HepG2 (cell line): ENCODE measurements around the gene HAUS1. TPM values are rescaled to one million over a fixed set of nuclear protein-coding genes. Genes with fewer than 3 reads are reported as not detected.

Source experiments
- AKAP8 ChIP-seq: sonication (generic); formaldehyde crosslinking; IDR thresholded peaks from 2 replicates; pipeline ENCODE4 v1.5.1; 2020; ENCODE audit warnings: mild to moderate bottlenecking, missing genetic modification reagents
- BHLHE40 ChIP-seq: IDR thresholded peaks from 2 replicates; pipeline ENCODE4 v1.6.1; 2011; ENCODE audit warnings: low read length, improper control_type of control experiment
- GATAD1 ChIP-seq: IDR thresholded peaks from 2 replicates; pipeline ENCODE4 v1.6.1; 2016; ENCODE audit warnings: missing genetic modification reagents, missing compliant biosample characterization
- HMGA1 ChIP-seq: sonication (generic); formaldehyde crosslinking; conservative IDR thresholded peaks from 2 replicates; pipeline ENCODE4 v1.4.0; 2020; ENCODE audit warnings: missing genetic modification reagents
- HNRNPLL ChIP-seq: fragments of 200-400 bp; formaldehyde crosslinking; IDR thresholded peaks from 2 replicates; pipeline ENCODE4 v1.6.1; 2017; ENCODE audit warnings: mild to moderate bottlenecking, low read depth, low read length; ENCODE audit not compliant: poor library complexity, severe bottlenecking
- HOXA7 ChIP-seq: sonication (generic); formaldehyde crosslinking; IDR thresholded peaks from 2 replicates; pipeline ENCODE4 v1.8.1; 2022; ENCODE audit warnings: mild to moderate bottlenecking, missing genetic modification reagents, moderate library complexity
- IKZF1 ChIP-seq: fragments of 450-650 bp; IDR thresholded peaks from 2 replicates; pipeline ENCODE4 v1.7.1; 2016
- MATR3 ChIP-seq: sonication (generic); formaldehyde crosslinking; IDR thresholded peaks from 2 replicates; pipeline ENCODE4 v1.4.0; 2020; ENCODE audit warnings: missing genetic modification reagents
- PHF5A ChIP-seq: IDR thresholded peaks from one replicate; pipeline ENCODE4 v1.6.1; 2018; ENCODE audit warnings: low read depth, missing genetic modification reagents; ENCODE audit not compliant: unreplicated experiment
- SAP130 ChIP-seq: IDR thresholded peaks from 2 replicates; pipeline ENCODE4 v1.6.1; 2016; ENCODE audit warnings: low read depth
- SNAI1 ChIP-seq: sonication (generic); formaldehyde crosslinking; IDR thresholded peaks from 2 replicates; pipeline ENCODE4 v1.5.0; 2020; ENCODE audit warnings: mild to moderate bottlenecking, missing genetic modification reagents, borderline replicate concordance
- SP2 ChIP-seq: sonication (generic); formaldehyde crosslinking; IDR thresholded peaks from 2 replicates; pipeline ENCODE4 v1.5.1; 2020; ENCODE audit warnings: mild to moderate bottlenecking, missing genetic modification reagents
- TMF1 ChIP-seq: sonication (generic); formaldehyde crosslinking; IDR thresholded peaks from 2 replicates; pipeline ENCODE4 v1.8.1; 2022; ENCODE audit warnings: low read depth, missing genetic modification reagents
- ZFAT ChIP-seq: sonication (generic); formaldehyde crosslinking; conservative IDR thresholded peaks from 2 replicates; pipeline ENCODE4 v1.8.1; 2023; ENCODE audit warnings: missing genetic modification reagents, inconsistent platforms
- ZNF124 ChIP-seq: sonication (generic); formaldehyde crosslinking; IDR thresholded peaks from 2 replicates; pipeline ENCODE4 v1.4.0; 2020; ENCODE audit warnings: missing genetic modification reagents
- ZNF264 ChIP-seq: sonication (generic); formaldehyde crosslinking; IDR thresholded peaks from 2 replicates; pipeline ENCODE4 v1.4.0; 2020; ENCODE audit warnings: missing genetic modification reagents
- ZNF33A ChIP-seq: sonication (generic); formaldehyde crosslinking; IDR thresholded peaks from 2 replicates; pipeline ENCODE4 v1.5.1; 2020; ENCODE audit warnings: missing genetic modification reagents, mild to moderate bottlenecking, moderate library complexity, borderline replicate concordance
- ZNF598 ChIP-seq: sonication (generic); formaldehyde crosslinking; IDR thresholded peaks from 2 replicates; pipeline ENCODE4 v1.5.1; 2020; ENCODE audit warnings: mild to moderate bottlenecking, missing genetic modification reagents, borderline replicate concordance
- ZSCAN31 ChIP-seq: sonication (generic); formaldehyde crosslinking; IDR thresholded peaks from 2 replicates; pipeline ENCODE4 v1.5.0; 2020; ENCODE audit warnings: low read depth, mild to moderate bottlenecking, missing genetic modification reagents
- ZSCAN9 ChIP-seq: IDR thresholded peaks from 2 replicates; pipeline ENCODE4 v1.6.1; 2016; ENCODE audit warnings: borderline replicate concordance
- polyA plus RNA-seq, 8 experiments: library from polyadenylated mRNA; depleted of rRNA in 3 of 8; stranded (reverse) in 7 of 8; unstranded in 1 of 8; fragments of >200 nt; fragmentation: Illumina TruSeq in 4 of 8; extraction: Trizol in 4 of 8; gene quantifications; 2 replicates each; pipeline versions ENCODE4 v1.2.1 to v1.2.3, GENCODE V29; 2011 to 2016; ENCODE audit warnings: low read depth in 4 of 8, missing spikeins in 1 of 8, mixed read lengths in 1 of 8; ENCODE audit not compliant: insufficient read depth in 1 of 8
- total RNA-seq, 5 experiments: library from RNA; depleted of rRNA; stranded (reverse); fragments of >200 nt; fragmentation: Illumina TruSeq; extraction: Trizol; gene quantifications; 2 replicates each; pipeline ENCODE4 v1.2.3, GENCODE V29; 2016; ENCODE audit warnings: low read depth in 1 of 5
- TF ChIP-seq, protein P1 (sequence below): sonication (generic); formaldehyde crosslinking; IDR thresholded peaks from 2 replicates; pipeline ENCODE4 v1.4.0; 2020; ENCODE audit warnings: missing genetic modification reagents
- TF ChIP-seq, protein P2 (sequence below): sonication (generic); formaldehyde crosslinking; IDR thresholded peaks from 2 replicates; pipeline ENCODE4 v1.4.0; 2020; ENCODE audit warnings: missing genetic modification reagents
- TF ChIP-seq, protein P3 (sequence below), 2 experiments: sonication (generic) in 1 of 2; formaldehyde crosslinking in 1 of 2; IDR thresholded peaks; 2 replicates each; pipeline versions ENCODE4 v1.4.0 to v1.6.1; 2018 to 2020; ENCODE audit warnings: missing genetic modification reagents in 2 of 2, borderline replicate concordance in 1 of 2, low read depth in 1 of 2, mild to moderate bottlenecking in 1 of 2, missing biosample characterization in 1 of 2
- TF ChIP-seq, protein P4 (sequence below): sonication (generic); formaldehyde crosslinking; IDR thresholded peaks from 2 replicates; pipeline ENCODE4 v1.4.0; 2020; ENCODE audit warnings: missing genetic modification reagents, mild to moderate bottlenecking, borderline replicate concordance

HAUS1 gene
- total and polyA plus RNA-seq, 2 of the 13 experiments (the other 11 are each of a cell fraction or from before 2014, with no cell fraction given): 20.6 to 59.2 TPM

DNA sequence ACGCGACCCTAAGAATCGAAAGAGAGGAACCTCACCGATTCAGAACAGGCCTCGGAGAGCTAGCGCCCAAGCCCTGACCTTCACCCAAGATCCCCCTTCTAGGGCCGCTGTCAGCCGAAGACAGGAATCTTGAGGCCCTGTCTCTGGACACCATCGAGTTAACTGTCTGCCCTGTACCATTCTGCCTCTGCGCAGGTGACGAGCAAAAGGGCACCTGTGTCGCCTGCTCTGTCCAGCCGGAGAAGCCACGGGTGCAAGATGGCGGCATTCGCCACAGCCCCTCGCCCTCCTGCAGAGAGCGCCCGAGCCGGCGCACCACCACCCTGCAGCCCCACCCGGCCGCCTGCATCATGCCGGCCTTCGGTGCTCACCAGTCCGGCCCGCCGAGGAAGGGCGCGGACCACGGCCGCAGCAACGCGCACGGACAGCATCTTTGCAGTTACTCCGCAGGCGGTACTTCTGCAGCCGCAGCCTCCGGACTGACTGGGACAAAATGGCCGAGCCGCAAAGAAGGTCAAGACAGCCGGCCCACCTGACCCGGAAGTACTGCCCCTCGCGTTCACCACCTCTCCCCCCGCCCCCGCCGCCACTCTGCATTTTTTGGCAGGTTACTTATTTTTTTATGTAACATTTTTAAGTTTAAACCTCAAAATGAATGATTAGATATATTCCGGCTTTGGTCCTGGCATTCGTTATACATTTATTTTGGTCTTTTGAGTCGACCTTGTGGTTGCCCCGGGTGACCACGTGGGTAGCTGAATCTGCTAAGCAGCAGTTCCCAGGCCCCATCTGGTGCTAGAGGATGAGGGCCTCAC lies 6.2 kb upstream of the HAUS1 start, which contains the start of gene ATP5F1A (continued):
- TF ChIP-seq GATAD1 (CRISPR knock-in tag) (peak; percentile 79), BHLHE40 (no peak), ZNF33A (CRISPR knock-in tag) (no peak), ZNF124 (CRISPR knock-in tag) (no peak), ZNF264 (CRISPR knock-in tag) (no peak; the same call in 1 of the 2 replicates), MATR3 (no peak), HMGA1 (no peak), HOXA7 (no peak), AKAP8 (CRISPR knock-in tag) (no peak), SNAI1 (CRISPR knock-in tag) (peak; percentile 78; the same call in 1 of the 2 replicates), HNRNPLL (peak; percentile 85), ZNF598 (CRISPR knock-in tag) (no peak), ZSCAN9 (CRISPR knock-in tag) (no peak; the same call in 1 of the 2 replicates), SAP130 (CRISPR knock-in tag) (peak; percentile 83), SP2 (peak; percentile 85), ZSCAN31 (CRISPR knock-in tag) (peak; percentile 95), IKZF1 (no peak), PHF5A (CRISPR knock-in tag) (no peak), ZFAT (no peak; the same call in 1 of the 2 replicates), TMF1 (CRISPR knock-in tag) (no peak)
- TF ChIP-seq, protein P1, sequence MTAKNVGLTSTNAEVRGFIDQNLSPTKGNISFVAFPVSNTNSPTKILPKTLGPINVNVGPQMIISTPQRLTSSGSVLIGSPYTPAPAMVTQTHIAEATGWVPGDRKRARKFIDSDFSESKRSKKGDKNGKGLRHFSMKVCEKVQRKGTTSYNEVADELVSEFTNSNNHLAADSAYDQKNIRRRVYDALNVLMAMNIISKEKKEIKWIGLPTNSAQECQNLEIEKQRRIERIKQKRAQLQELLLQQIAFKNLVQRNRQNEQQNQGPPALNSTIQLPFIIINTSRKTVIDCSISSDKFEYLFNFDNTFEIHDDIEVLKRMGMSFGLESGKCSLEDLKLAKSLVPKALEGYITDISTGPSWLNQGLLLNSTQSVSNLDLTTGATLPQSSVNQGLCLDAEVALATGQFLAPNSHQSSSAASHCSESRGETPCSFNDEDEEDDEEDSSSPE (CRISPR knock-in tag): 0 out of 2 replicates have a peak, but pooled peaks have one; percentile 30
- TF ChIP-seq, protein P2, sequence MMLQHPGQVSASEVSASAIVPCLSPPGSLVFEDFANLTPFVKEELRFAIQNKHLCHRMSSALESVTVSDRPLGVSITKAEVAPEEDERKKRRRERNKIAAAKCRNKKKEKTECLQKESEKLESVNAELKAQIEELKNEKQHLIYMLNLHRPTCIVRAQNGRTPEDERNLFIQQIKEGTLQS: no peak
- TF ChIP-seq, protein P3, sequence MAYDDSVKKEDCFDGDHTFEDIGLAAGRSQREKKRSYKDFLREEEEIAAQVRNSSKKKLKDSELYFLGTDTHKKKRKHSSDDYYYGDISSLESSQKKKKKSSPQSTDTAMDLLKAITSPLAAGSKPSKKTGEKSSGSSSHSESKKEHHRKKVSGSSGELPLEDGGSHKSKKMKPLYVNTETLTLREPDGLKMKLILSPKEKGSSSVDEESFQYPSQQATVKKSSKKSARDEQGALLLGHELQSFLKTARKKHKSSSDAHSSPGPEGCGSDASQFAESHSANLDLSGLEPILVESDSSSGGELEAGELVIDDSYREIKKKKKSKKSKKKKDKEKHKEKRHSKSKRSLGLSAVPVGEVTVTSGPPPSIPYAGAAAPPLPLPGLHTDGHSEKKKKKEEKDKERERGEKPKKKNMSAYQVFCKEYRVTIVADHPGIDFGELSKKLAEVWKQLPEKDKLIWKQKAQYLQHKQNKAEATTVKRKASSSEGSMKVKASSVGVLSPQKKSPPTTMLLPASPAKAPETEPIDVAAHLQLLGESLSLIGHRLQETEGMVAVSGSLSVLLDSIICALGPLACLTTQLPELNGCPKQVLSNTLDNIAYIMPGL (CRISPR knock-in tag; IDR thresholded peaks at IDR 0.05; ENCODE audit: borderline replicate concordance in 1 of 2, low read depth in 1 of 2): peak; percentile 49 to 87; a peak in 3 of 4 replicates
- TF ChIP-seq, protein P4, sequence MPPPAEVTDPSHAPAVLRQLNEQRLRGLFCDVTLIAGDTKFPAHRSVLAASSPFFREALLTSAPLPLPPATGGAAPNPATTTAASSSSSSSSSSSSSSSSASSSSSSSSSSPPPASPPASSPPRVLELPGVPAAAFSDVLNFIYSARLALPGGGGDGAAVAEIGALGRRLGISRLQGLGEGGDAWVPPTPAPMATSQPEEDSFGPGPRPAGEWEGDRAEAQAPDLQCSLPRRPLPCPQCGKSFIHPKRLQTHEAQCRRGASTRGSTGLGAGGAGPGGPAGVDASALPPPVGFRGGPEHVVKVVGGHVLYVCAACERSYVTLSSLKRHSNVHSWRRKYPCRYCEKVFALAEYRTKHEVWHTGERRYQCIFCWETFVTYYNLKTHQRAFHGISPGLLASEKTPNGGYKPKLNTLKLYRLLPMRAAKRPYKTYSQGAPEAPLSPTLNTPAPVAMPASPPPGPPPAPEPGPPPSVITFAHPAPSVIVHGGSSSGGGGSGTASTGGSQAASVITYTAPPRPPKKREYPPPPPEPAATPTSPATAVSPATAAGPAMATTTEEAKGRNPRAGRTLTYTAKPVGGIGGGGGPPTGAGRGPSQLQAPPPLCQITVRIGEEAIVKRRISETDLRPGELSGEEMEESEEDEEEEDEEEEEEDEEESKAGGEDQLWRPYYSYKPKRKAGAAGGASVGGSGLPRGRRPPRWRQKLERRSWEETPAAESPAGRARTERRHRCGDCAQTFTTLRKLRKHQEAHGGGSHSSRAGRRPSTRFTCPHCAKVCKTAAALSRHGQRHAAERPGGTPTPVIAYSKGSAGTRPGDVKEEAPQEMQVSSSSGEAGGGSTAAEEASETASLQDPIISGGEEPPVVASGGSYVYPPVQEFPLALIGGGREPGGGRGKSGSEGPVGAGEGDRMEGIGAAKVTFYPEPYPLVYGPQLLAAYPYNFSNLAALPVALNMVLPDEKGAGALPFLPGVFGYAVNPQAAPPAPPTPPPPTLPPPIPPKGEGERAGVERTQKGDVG: no peak
